Measurements from ENCODE around the gene CRAT.

The CRAT gene

DNA sequence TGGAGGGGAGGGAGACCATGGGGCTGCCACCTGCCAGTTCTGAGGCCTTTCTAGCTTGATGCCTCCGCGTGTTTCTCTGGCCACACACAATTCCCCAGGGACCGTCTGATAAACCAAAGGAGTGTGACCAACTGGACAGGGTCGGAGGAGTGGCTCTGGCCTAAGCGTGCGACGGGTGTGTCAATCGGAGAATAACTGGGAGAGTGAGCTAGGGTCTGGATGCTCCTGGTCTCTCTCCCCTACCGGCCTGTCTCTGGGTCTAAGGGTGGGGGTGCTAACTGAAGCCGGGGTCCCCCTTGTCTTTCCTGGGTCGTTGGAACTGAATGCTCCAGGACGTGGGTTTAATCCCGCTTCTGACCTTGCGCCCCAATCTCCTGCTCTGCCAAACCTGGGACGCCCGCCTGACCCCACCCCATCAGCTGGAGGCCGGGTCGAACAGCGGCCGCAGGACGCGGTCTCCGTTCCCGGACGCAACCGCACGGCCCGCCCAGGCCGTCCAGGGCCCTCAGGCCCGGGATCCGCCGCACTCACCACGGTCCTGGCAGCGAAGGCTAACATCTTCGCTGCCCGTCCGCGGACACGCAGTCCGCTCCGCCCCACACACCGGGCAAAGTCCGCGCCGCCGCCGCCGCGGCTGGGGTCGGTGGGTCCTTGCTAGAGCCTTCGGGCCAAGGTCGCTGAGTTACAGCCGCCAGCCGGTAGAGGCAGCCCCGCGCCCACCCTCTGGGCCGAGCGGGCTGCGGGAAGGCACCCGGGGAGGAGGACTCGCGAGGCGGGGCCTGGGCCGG is 447 bp downstream of the CRAT start:
- no peak for DNase-seq (ENCODE audit: low read depth)

DNA sequence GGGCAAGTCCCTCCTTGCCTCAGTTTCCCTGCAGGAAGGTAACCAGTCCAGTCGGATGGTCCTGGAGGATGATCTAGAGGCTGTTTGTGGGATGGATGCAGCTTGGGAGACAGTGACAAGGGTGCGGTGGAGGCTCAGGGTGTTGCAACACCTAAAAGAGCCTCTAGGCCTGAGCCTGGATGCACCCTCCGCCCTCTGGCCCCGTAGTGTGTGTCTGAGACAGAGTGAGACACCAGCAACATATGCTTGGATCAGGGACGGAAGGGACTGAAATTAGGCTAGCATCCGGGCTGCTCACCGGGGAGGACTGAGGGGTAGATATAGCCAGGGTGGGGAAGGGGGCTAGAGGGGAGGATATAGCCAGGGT is 1.1 kb downstream of the CRAT start:
- DNase-seq (ENCODE audit: low read depth): no peak

DNA sequence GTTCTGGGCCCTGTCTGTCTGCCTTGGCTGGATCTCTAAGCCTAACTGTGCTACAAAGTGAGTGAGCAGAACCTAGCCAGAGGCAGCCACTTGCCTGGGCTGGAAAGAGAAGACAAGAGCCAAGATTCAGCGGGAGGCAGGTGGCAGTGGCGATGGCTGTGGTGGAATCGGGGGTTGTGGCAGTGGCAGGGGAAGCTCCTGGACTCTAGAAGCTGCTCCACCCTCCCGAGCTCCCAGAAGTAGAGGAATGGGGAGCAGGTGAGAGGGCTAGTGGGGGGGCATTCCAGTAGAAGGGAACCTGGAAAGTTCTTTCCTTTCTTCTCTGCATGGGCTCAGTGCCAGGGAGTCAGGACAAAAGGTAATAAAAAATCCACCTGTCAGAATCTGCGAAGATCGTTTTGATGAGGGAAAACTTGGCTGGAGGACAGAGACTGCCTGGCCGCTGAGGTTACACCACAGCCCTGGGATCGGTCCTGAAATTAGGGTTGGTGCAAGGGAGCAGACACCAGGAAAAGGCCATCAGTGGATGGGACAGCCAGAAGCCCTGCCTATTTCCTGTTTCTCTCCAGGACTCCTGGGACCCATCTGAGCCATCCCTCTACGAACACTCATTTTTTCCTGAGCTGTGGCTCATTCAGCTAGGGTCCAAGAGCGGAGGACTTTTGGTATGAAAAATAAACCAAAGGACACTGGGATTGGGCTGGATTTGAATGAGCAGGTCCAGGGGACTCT is 1.6 kb downstream of the CRAT start:
- no peak for DNase-seq (ENCODE audit: low read depth)

DNA sequence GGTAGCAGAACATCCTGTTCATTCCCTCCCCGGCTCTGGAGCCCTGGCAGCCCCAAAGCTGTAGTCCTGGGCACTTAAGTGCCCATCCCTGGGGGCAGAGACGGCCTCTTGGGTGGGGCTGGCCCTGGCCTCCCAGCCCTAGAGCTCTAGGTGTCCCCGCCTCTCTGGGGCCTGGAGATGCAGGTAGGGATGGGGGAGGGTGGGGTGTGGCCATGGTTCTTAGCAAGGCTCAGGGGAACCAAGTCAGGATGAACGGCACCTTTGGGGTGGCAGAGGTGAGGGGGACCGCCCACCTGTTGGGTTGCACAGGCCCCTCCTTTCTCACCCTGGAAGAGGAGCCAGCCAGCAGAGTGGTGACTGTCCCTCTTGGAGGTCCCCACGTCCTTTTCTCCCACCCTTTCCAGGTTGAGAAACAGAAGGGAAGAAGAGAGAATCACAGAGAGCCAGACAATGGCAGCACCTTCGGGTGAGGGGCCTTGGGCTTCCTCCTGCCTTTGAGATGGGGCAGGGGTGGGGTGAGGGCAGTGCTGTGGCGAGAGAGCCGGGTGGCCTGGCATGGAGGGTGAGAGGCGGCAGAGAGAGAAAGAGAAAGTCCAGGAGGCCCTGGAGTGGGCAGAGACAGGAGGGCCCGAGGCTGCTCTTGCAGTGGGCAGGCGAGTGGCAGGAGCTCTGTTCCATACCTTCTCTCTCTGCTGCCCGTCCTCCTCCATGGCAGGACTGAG is 2.3 kb downstream of the CRAT start:
- no peak for DNase-seq (ENCODE audit: low read depth)

DNA sequence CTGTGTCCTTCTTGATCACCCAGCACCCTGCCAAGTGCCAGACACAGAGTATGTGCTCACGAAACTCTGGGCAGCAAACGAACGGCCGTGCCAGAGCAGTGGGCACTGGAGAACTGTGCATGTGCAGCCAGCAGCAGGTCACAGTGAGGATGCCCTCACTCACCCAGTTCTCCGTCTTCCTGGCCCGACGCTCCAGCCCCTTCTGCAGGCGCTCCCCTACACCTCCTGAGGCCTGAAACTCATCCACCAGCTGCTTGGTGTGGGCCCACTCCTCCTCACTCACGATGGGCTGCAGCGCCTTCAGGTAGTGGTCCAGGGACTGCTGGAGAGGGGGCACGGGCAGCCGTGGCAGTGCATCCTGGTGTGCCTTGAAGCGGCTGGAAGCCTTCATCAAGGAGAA is 2.9 kb downstream of the CRAT start:
- DNase-seq (ENCODE audit: low read depth): no peak

DNA sequence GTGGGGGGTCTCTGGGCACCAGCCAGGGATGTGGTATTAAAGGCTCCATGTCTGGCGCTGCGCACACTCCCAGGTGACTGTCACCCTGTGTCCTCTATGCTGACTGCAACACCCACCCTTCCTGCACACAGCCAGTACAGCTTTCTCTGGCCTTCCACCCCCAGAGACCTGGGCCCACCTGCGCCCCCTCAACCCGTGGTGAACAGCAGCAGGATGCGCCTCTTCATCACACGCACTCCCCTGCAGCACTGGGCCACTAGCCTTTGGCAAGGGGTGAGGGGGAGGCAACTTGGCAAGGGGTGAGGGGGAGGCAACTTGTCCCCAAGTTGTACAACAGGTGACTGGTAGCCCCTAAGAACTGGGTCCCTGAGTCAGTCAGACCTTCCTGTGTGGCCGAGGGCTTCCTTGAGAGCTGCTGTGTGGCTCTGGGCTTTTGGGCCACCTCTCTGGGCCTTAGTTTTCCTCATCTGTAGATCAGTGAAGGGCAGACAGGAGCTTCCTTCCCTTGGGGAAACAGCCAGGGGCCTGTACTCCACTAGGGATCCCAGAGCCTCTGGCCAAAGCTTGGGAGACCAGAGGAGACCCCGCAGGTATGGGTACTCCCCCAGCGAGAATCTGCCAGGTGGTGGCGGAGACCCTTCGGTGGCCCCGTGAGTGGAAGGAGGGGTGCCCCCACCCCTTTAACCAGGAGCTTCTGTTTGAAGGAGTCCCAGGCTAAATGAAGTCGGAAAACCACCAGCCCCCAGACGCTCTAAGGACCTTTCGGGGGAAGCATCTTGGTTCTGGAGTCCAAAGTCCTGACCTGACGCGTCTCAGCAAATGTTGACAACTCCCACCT is 4.5 kb downstream of the CRAT start:
- no peak for DNase-seq (ENCODE audit: low read depth)

DNA sequence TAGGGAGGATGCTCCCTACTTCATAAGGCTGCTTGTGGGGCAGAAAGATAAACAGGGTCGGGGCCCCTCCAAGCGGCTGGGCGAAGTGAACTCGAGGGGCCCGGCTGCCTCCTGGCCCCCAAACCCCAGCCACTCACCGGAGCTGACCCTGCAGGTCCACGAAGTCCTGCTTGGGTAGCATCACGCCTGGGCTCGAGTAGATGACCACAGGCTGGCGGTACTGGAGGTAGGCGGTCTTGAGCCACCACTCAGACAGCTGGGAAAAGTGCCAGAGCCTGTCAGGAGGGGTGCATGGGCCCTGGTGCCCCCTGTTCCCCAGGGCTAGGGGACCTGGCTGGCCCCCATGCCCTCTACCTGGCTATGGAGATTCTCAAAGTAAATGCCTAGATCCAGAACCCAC is 6.5 kb downstream of the CRAT start:
- no peak for DNase-seq (ENCODE audit: low read depth)

DNA sequence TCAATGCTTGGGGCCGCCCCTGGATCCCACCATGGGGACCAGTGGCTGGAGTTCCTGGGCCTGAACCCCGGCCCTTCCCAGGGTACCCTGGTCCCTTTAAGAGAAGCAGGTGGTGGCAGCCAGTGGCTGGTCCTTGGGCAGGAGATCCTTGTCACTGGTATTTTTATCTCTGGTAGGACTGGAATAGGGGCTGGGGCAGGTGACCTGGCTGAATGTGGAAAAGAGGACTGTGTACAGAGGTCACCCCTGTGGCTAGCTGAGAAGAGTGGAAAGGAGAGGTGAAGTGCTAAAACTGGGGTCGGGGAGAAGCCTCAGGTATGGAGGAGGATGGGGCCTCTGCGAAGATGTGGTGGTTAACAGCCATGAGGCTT is 7.0 kb downstream of the CRAT start:
- no peak for DNase-seq (ENCODE audit: low read depth)

DNA sequence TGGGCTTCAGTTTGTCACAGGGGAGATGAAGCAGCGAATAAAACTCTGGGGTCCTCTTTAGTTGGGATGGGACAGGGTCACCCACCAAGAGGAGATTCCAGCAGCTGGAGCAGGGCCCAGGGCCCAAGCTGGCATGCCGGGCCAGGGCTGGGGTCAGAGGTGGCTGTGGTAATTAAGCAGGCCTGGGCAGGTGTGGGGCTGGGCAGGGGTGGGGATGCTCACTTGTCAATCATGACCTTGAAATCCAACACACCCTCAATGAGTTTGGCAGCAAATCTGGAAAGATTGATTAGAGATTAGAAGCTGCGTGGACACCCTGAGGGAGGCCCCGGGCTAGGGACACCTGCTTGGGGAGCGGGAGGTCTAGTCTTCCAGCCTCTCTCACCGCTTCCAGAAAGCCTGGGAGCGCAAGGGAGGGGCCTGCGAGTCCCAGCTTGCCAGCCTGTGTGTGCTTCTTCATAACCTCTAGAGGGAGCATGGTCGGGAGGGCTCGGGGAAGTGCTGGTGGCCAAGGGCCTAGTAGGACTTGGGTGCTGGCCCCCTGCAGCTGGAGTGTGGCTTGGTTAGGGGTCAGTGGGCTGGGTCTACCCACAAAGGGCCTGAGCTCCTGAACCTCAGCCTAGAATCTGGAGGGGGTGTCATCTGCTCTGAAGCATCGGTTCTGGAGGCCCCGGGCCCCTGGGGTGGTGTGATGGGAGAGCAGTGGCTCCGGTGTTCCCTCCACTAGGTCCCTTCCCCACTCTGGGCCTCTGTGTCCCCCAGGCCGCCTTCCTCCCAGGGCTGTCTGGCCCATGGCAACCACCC is 7.6 kb downstream of the CRAT start:
- DNase-seq (ENCODE audit: low read depth): no peak

DNA sequence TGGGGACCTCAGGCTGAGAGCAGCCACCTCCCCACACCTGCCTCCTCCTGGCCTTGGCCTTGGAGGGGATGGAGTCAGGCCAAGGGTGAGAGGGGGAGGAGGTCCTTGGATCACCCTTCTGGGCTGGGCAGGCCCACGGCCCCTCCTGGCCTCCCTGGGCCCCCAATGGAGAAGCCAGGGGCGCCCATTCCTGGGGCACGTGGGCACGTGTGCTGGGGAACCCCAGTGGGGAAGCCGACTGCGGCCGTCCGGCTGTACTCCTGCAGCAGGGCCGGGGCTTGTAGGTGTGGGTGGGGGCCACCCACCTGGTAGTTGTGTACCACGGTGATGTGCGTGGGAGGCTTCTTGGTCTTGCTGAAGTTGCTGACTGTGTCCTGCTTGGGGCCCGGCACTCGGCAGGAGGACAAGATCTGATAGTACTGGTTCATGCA is 8.5 kb downstream of the CRAT start:
- DNase-seq (ENCODE audit: low read depth): no peak

DNA sequence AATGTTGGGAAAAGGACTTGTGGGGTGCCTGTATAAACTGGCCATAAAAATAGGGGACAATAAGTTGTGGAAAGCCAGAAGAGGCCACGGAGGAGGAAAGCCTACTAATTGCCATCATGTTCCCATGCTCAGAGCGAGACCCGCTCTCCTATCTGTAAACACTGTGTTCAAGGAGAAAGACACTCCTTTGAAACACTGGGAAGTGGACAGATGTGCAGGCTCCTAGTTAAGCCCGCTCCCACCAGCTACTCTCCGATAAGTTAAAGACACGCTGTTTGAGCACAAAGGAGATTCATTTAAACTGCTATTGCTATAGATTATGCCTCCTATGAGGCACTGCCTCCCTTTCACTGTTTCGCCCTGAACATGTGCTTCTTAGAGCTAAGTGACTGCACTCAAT is 9.3 kb downstream of the CRAT start:
- DNase-seq (ENCODE audit: low read depth): no peak

DNA sequence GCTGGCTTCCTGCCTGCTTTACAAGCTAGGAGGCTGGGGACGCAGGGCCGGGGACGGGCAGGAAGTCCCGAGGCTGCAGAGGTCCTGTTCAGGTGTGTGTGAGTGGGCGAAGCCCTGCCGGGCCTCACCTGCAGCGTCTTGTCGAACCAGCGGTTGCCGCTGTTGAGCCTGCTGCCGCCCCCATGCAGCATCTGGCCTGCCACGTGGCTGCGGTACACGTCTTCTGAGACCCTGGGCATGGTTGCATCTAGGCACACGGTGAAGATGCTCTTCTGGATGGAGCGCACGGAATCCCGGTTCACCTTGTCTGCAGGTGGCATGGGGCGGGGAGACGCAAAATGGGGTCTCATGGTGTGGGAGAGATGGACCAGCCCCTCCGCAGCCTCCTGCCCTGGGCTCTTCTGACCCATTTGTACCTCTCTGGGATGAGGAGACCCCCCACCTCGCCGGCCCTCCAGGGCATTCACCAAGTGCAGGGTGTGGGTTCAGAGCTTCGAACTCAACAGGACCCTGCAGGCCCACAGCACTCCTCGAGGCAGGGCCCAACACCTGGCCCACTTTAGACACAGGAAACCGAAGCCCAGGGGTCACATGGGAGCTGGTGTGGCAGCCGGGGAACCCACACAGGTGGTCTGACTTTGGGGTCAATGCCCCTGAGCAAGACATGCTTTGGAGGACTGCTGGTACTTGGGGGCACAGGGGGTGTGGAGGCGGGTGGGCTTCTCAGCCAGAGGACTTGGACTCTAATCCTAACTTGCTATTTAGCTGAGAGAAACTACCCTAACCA is 10.0 kb downstream of the CRAT start:
- no peak for DNase-seq (ENCODE audit: low read depth)

DNA sequence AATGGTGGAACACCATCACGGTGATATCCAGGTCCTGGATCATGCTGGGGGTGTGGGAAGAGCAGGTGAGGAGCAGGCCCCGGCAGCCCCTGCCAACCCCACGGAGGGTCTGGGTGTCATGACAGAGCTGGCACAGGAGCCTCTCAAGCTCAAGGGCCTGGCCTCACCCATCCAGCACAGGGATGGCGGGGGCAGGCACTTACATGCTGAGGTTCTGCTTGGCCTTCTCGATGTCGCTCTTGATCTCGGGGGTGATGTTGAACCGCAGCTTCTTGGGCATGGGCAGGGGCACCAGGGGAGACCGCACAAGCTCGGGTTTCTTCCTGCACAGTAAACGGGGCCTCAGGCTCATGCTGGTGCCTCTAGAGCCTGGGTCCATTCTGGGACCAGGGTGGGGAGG is 12.3 kb downstream of the CRAT start:
- no peak for DNase-seq (ENCODE audit: low read depth)

DNA sequence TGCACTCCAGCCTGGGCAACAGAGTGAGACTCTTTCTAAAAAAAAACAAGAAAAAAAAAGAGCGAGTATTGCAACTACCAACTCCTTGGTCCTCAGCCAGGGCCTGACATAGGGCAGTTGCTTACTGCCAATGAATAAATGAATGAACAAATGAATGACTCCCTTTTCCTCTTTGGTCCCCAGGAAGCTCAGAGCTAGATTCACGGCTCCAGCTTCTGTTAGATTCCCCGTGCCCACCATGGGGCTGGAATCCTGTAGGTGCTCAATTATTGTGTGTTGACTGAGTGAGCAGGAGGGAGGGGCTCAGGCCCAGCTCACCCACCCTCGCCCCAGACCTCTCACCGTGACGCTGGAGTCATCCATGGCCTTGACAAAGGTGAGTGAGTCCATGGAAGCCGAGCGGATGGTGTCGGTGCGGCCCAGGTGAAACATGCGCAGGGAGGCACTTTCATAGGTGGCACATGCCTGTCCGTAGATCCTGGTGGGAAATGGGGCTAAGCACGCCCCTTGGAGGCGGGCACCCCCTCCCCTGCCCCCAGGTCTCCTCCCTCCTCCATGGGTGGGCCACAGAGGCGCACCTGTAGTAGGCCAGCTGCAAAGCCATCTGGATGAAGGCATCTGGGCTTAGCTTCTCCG is 12.8 kb downstream of the CRAT start:
- DNase-seq (ENCODE audit: low read depth): no peak

DNA sequence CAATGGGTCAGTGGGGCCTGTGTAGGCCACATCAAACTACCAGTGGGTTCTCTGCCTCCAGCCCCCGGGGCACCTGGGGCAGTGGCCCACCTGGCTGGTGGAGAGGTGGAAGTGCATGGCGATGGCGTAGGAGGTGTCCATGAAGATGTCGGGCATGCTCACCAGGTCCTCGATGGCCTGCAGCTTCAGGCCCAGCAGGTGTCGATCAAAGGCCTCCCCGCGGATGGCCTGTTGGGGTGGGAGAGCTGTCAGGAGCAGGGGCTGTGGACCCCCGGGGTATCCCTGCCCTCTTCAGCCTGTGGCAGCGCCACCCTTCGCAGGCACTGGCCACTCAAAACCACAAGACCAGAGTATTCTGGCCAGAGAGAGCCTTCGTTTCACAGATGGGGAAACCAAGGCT is 14.7 kb downstream of the CRAT start:
- no peak for DNase-seq (ENCODE audit: low read depth)

DNA sequence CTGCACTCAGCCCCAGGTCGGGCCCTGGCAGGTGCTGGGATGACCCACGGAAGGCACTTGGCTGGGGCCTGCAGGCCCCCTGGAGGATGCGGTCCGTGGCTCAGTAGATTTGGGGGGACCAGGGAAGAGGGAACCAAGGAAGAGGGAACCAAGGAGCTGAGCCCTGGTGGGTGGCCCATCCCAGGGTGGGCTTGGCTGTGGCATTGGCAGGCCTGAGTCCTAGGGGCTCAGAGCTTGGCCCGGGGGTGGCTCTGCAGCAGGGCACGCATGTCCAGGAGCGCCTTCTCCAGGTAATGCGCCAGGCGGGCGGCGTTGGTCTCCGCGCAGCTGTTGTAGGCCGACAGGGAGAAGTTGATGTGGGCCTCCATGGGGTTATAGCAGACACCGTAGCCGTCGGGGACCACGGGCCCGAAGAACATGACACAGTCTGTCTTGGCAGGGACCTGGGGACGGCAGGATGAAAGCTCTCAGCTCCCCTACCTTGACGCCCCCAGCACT is 15.4 kb downstream of the CRAT start:
- DNase-seq (ENCODE audit: low read depth): no peak

DNA sequence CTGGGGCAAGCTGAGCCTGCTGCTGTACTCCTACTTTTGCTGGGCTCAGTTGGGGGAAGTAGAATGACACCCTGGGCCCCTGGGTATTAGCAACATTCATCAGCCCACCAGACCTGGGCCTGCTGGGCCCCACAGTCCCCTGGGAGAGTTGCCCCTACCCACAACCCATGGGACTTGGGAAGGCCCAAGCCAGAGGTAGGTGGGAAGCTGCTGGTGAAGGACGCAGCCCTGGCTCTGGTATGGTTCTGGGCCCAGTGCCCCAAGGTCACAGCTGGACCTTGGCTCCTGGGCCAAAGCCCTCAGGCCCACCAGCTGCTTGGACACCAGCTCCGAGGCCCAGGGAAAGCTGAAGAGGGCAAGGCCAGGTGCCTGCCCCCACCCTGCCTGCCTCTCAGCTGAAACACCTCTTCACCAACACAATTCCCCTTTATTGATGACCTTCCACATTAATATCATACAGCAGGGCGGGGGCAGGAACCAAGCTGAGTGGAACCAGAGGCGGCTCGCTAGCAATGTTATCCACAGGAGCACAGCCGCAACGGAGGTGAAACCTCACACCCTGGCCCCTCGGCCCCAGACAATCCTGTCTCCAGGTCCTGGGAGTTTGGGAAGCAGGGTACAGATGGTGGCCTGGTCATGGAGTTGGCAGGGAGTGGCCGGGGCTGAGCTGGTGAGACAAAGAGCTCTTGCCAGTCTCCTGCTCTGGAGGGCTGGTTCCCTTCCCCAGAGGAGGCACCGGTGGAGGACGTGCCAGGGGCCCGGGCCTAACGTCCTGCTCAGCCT is 16.0 kb downstream of the CRAT start:
- DNase-seq (ENCODE audit: low read depth): no peak

DNA sequence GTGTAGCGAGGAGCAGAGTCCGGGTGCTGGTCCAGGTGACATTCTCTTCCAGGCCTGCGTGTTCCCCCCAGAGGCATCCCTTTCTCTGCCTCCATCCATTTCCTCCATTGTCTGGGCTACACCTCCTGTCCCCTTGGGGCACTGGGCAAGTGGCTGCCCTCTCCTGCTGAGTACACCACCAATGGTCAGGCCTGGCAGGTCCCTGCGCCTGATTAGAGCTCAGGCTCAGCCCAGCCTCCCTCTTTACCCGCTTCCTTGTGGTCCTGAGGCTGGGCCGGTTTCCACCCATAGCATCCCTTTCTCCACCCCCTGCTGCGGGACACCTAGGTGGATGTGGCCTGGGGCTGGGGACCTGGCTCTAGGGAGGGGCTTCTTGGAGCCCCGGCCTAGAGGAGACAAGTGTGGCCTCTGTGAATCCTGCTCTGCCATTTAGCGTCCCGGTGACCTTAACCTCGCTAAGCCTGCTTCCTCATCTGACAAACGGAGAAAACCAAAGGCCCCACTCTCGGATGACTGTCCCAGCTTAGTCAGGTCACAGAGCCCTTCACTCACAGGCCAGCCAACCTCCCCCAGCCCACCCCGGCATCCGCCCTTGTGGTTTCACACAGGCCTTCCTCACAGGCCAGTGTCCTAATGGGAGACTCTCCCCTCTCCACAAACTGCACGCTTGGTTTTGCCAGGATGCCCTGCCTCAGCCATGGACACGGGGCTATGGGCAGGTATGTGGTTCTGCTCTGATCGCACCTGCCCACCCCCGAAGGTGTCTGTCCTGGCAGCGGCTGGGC is 16.8 kb downstream of the CRAT start:
- DNase-seq (ENCODE audit: low read depth): no peak

Data from stimulated activated CD8-positive, alpha-beta memory T cell treated with anti-CD3 and anti-CD28 coated beads, Interleukin-7, amount 100 ng/mL, for 24 hours (primary cell).